Measurements from ENCODE around the gene CHCHD3.
A peak's percentile ranks its signal among the peaks of the same experiment; 100 is the strongest.

Gene CHCHD3

GRCh38 chr7:133099633-133100286, 17.9 kb upstream of the CHCHD3 start:
- Mint-ChIP-seq H3K4me1 (peaks cover 5% of the 10 kb centered on the region), H3K9me3 (no peaks in the 10 kb centered on the region)

GRCh38 chr7:133095119-133095671, 13.3 kb upstream of the CHCHD3 start:
- no peaks in the 10 kb centered on the region for H3K36me3 Mint-ChIP-seq (ENCODE audit: low read depth)
- TF ChIP-seq CTCF (IDR thresholded peaks at IDR 0.05): no peak
- H3K27me3 Mint-ChIP-seq (ENCODE audit: low read depth, poor library complexity): no peaks in the 10 kb centered on the region
- no peak overlapping the region for H3K4me3 Mint-ChIP-seq
- DNase-seq: no peak
- peaks cover 5% of the 10 kb centered on the region for H3K4me1 Mint-ChIP-seq
- no peak overlapping the region for H3K27ac Mint-ChIP-seq
- no peaks in the 10 kb centered on the region for H3K9me3 Mint-ChIP-seq

More at GRCh38 chr7:133099633-133100286, 17.9 kb upstream of the CHCHD3 start:
- TF ChIP-seq CTCF (IDR thresholded peaks at IDR 0.05): no peak
- H3K27me3 Mint-ChIP-seq (ENCODE audit: low read depth, poor library complexity): peaks cover 11% of the 10 kb centered on the region
- H3K4me3 Mint-ChIP-seq: no peak overlapping the region
- H3K36me3 Mint-ChIP-seq (ENCODE audit: low read depth): no peaks in the 10 kb centered on the region
- no peak overlapping the region for H3K27ac Mint-ChIP-seq
- no peak for DNase-seq

GRCh38 chr7:133091943-133092464, 10.1 kb upstream of the CHCHD3 start:
- Mint-ChIP-seq H3K27ac (no peak overlapping the region), H3K9me3 (no peaks in the 10 kb centered on the region), H3K4me1 (no peaks in the 10 kb centered on the region), H3K4me3 (no peak overlapping the region), H3K27me3 (ENCODE audit: low read depth, poor library complexity) (no peaks in the 10 kb centered on the region), H3K36me3 (ENCODE audit: low read depth) (no peaks in the 10 kb centered on the region)
- no peak for DNase-seq
- no peak for TF ChIP-seq CTCF (IDR thresholded peaks at IDR 0.05)

GRCh38 chr7:133082390-133082766, 488 bp upstream of the CHCHD3 start:
- Mint-ChIP-seq H3K9me3 (no peaks in the 10 kb centered on the region), H3K4me1 (peaks cover 24% of the 10 kb centered on the region), H3K27ac (no peak overlapping the region)

GRCh38 chr7:133081119-133081598, 731 bp downstream of the CHCHD3 start:
- DNase-seq: peak; percentile 23
- no peaks in the 10 kb centered on the region for H3K9me3 Mint-ChIP-seq
- H3K36me3 Mint-ChIP-seq (ENCODE audit: low read depth): peaks cover 5% of the 10 kb centered on the region
- peaks cover 9% of the 10 kb centered on the region for H3K27me3 Mint-ChIP-seq (ENCODE audit: low read depth, poor library complexity)
- H3K4me3 Mint-ChIP-seq: peak overlapping the region; percentile 92
- TF ChIP-seq CTCF (IDR thresholded peaks at IDR 0.05): no peak
- H3K27ac Mint-ChIP-seq: peak overlapping the region; percentile 83
- H3K4me1 Mint-ChIP-seq: peaks cover 28% of the 10 kb centered on the region

More at GRCh38 chr7:133082390-133082766, 488 bp upstream of the CHCHD3 start:
- peak overlapping the region; percentile 92 for H3K4me3 Mint-ChIP-seq
- no peak for DNase-seq
- H3K36me3 Mint-ChIP-seq (ENCODE audit: low read depth): peaks cover 5% of the 10 kb centered on the region
- TF ChIP-seq CTCF (IDR thresholded peaks at IDR 0.05): no peak
- H3K27me3 Mint-ChIP-seq (ENCODE audit: low read depth, poor library complexity): peaks cover 9% of the 10 kb centered on the region
